HL-60 (cell line): Measurements from ENCODE around the gene LIN7A.

Source experiments
- CTCF ChIP-seq: IDR thresholded peaks from one replicate; pipeline ENCODE4 v1.5.1; 2011; ENCODE audit warnings: low read length, control low read depth, inconsistent platforms; ENCODE audit not compliant: insufficient read depth
- GABPA ChIP-seq: IDR thresholded peaks from 2 replicates; pipeline ENCODE4 v1.6.1; 2012; ENCODE audit warnings: low read depth
- POLR2AphosphoS5 ChIP-seq: IDR thresholded peaks from 2 replicates; pipeline ENCODE4 v1.6.1; 2012; ENCODE audit warnings: low read depth
- REST ChIP-seq: IDR thresholded peaks from 2 replicates; pipeline ENCODE4 v1.6.1; 2012; ENCODE audit warnings: low read depth; ENCODE audit not compliant: insufficient replicate concordance
- SPI1 ChIP-seq: IDR thresholded peaks from 2 replicates; pipeline ENCODE4 v1.6.1; 2012; ENCODE audit warnings: low read depth, mild to moderate bottlenecking, borderline replicate concordance

- TF ChIP-seq CTCF (no peak), GABPA (no peak), POLR2AphosphoS5 (no peak), REST (no peak), SPI1 (no peak)
Measured at GRCh38 chr12:80815351-80815750, 122.4 kb downstream of the LIN7A start.
